ENCODE measurements around the gene DOCK4.

The DOCK4 gene

GRCh38 chr7:112001091-112001826 is 204.9 kb downstream of the DOCK4 start:
- no peak for DNase-seq

- DNase-seq: no peak
These were observed 207.9 kb downstream of the DOCK4 start for GRCh38 chr7:111998326-111998725.

GRCh38 chr7:111997546-111997945 is 208.7 kb downstream of the DOCK4 start:
- no peak for DNase-seq

- DNase-seq: no peak
These were observed 213.6 kb downstream of the DOCK4 start for GRCh38 chr7:111992601-111993000.

- no peak for DNase-seq
These were observed 215.6 kb downstream of the DOCK4 start for GRCh38 chr7:111990643-111991042.

GRCh38 chr7:111987886-111988285 is 218.3 kb downstream of the DOCK4 start:
- no peak for DNase-seq

- DNase-seq: no peak
These were observed 218.9 kb downstream of the DOCK4 start for GRCh38 chr7:111987115-111987826.

- DNase-seq: no peak
These were observed 219.6 kb downstream of the DOCK4 start for GRCh38 chr7:111986601-111987000.

GRCh38 chr7:111985798-111986197 is 220.4 kb downstream of the DOCK4 start:
- no peak for DNase-seq

GRCh38 chr7:111982804-111983203 is 223.4 kb downstream of the DOCK4 start:
- no peak for DNase-seq

GRCh38 chr7:111982133-111982532 is 224.1 kb downstream of the DOCK4 start:
- no peak for DNase-seq

GRCh38 chr7:111980725-111981124 is 225.5 kb downstream of the DOCK4 start:
- DNase-seq: no peak

GRCh38 chr7:111975346-111975745 is 230.9 kb downstream of the DOCK4 start:
- no peak for DNase-seq

- DNase-seq: no peak
These were observed 245.2 kb downstream of the DOCK4 start for GRCh38 chr7:111960984-111961383.

- DNase-seq: no peak
These were observed 247.3 kb downstream of the DOCK4 start for GRCh38 chr7:111958896-111959295.

- DNase-seq: no peak
These were observed 247.8 kb downstream of the DOCK4 start for GRCh38 chr7:111958431-111958830.

- DNase-seq: no peak
These were observed 250.6 kb downstream of the DOCK4 start for GRCh38 chr7:111955616-111956015.

GRCh38 chr7:111954474-111955381 is 251.5 kb downstream of the DOCK4 start:
- DNase-seq: no peak

GRCh38 chr7:111954056-111954455 is 252.1 kb downstream of the DOCK4 start:
- DNase-seq: no peak

GRCh38 chr7:111953611-111954010 is 252.6 kb downstream of the DOCK4 start:
- no peak for DNase-seq

- DNase-seq: no peak
These were observed 253.4 kb downstream of the DOCK4 start for GRCh38 chr7:111952783-111953182.

- no peak for DNase-seq
These were observed 255.1 kb downstream of the DOCK4 start for GRCh38 chr7:111951052-111951451.

GRCh38 chr7:111942450-111943081 is 263.6 kb downstream of the DOCK4 start:
- DNase-seq: no peak
